Sigmoid colon (tissue), 4 donors: ENCODE data around the gene TMPRSS6.

ENCODE experiments used
- POLR2AphosphoS5 ChIP-seq, 4 donors: sonication (generic); formaldehyde crosslinking; IDR thresholded peaks; one replicate each; pipeline ENCODE4 v1.6.1; 2017; ENCODE audit warnings: antibody characterized with exemption in 4 of 4
- TF ChIP-seq, protein P1 (sequence below), 4 experiments: fragments of 450-650 bp in 3 of 4; fragments of 200-600 bp in 1 of 4; IDR thresholded peaks; one replicate each; pipeline ENCODE4 v1.5.1; 2016 to 2019; ENCODE audit warnings: antibody characterized with exemption in 4 of 4, mild to moderate bottlenecking in 3 of 4, moderate library complexity in 2 of 4

- TF ChIP-seq, protein P1, sequence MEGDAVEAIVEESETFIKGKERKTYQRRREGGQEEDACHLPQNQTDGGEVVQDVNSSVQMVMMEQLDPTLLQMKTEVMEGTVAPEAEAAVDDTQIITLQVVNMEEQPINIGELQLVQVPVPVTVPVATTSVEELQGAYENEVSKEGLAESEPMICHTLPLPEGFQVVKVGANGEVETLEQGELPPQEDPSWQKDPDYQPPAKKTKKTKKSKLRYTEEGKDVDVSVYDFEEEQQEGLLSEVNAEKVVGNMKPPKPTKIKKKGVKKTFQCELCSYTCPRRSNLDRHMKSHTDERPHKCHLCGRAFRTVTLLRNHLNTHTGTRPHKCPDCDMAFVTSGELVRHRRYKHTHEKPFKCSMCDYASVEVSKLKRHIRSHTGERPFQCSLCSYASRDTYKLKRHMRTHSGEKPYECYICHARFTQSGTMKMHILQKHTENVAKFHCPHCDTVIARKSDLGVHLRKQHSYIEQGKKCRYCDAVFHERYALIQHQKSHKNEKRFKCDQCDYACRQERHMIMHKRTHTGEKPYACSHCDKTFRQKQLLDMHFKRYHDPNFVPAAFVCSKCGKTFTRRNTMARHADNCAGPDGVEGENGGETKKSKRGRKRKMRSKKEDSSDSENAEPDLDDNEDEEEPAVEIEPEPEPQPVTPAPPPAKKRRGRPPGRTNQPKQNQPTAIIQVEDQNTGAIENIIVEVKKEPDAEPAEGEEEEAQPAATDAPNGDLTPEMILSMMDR (IDR thresholded peaks at IDR 0.05): no peak
- TF ChIP-seq POLR2AphosphoS5 (IDR thresholded peaks at IDR 0.05): peak in 1 of 4 donors; percentile 28
These were observed 36.8 kb downstream of the TMPRSS6 start for GRCh38 chr22:37072673-37073072.
